ENCODE results near the gene KCNH4. TPM values are rescaled to one million over a fixed set of nuclear protein-coding genes. Genes with fewer than 3 reads are reported as not detected.
"Not testable (repeated sequence)": the region's sequence is repeated elsewhere in the genome, so short reads cannot be mapped to it uniquely, and the experiment has no call there.

KCNH4 gene
- polyA plus RNA-seq, 3 donors: 0.05 TPM; not detected in 2

DNA sequence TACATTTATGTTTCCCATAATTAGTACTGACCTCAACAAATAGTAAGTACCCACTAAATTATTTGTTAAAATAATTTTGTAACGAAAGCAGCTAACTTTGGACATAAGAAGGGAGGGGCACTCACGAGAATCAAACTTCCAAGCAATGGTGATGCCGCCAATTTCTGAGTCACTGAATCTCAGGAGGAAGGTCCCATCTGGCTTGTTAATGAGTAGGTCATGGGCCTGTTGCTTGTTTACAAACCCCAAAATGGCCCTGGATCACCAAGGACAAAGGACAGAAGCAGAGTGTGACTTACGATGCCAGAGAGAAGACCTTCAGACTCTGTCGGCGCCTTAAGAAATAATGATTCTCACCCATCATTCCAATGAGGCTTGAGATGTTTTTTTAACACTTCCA lies 29.1 kb upstream of the KCNH4 start:
- Histone ChIP-seq H3K27ac (ENCODE audit: low read depth in 1 of 2, low read length in 2 of 2) (no peak overlapping the region), H4K20me1 (ENCODE audit: insufficient read depth, low read length) (no peaks in the 10 kb centered on the region), H3K4me3 (replicated peaks in 1 of 3; ENCODE audit: low read depth in 2 of 3, low read length in 3 of 3) (no peak overlapping the region), H3K4me2 (replicated peaks; ENCODE audit: extremely low read depth, low read length, poor library complexity, severe bottlenecking) (no peak overlapping the region), H3K4me1 (ENCODE audit: control insufficient read depth in 1 of 2, insufficient read depth in 2 of 2, low read length in 2 of 2) (peaks cover 14 to 17% of the 10 kb centered on the region in 2 donors), H3K36me3 (replicated peaks in 1 of 2; ENCODE audit: control insufficient read depth in 1 of 2, insufficient read depth in 2 of 2, low read length in 2 of 2) (peaks cover 62 to 89% of the 10 kb centered on the region in 2 donors), H3K79me2 (ENCODE audit: insufficient read depth, low read length) (no peaks in the 10 kb centered on the region), H2AFZ (ENCODE audit: insufficient read depth, low read depth, low read length, poor library complexity, severe bottlenecking) (no peak overlapping the region), H3K9ac (ENCODE audit: insufficient read depth, low read length, poor library complexity, severe bottlenecking) (no peak overlapping the region), H3K27me3 (ENCODE audit: control insufficient read depth in 2 of 2, insufficient read depth in 2 of 2, low read length in 2 of 2) (no peaks in the 10 kb centered on the region), H3K9me3 (replicated peaks in 1 of 2; ENCODE audit: control insufficient read depth in 1 of 2, insufficient read depth in 1 of 2, low read length in 2 of 2) (no peaks in the 10 kb centered on the region)
- TF ChIP-seq, protein P1, sequence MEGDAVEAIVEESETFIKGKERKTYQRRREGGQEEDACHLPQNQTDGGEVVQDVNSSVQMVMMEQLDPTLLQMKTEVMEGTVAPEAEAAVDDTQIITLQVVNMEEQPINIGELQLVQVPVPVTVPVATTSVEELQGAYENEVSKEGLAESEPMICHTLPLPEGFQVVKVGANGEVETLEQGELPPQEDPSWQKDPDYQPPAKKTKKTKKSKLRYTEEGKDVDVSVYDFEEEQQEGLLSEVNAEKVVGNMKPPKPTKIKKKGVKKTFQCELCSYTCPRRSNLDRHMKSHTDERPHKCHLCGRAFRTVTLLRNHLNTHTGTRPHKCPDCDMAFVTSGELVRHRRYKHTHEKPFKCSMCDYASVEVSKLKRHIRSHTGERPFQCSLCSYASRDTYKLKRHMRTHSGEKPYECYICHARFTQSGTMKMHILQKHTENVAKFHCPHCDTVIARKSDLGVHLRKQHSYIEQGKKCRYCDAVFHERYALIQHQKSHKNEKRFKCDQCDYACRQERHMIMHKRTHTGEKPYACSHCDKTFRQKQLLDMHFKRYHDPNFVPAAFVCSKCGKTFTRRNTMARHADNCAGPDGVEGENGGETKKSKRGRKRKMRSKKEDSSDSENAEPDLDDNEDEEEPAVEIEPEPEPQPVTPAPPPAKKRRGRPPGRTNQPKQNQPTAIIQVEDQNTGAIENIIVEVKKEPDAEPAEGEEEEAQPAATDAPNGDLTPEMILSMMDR (IDR thresholded peaks at IDR 0.05): no peak
- Mint-ChIP-seq H3K4me1 (peaks cover 14% of the 10 kb centered on the region), H3K9me3 (no peaks in the 10 kb centered on the region), H3K27me3 (ENCODE audit: low read depth in 3 of 3) (peaks cover 0 to 1% (median 0%) of the 10 kb centered on the region in 3 donors), H3K27ac (no peak overlapping the region), H3K36me3 (peaks cover 59 to 85% of the 10 kb centered on the region in 2 donors), H3K4me3 (no peak overlapping the region)
- no peak for DNase-seq
- 100% methylated on average over 4 of the region's 6 CpGs for WGBS (ENCODE audit: insufficient coverage)
- intact Hi-C loops (cut with micrococcal nuclease): no loop called here

DNA sequence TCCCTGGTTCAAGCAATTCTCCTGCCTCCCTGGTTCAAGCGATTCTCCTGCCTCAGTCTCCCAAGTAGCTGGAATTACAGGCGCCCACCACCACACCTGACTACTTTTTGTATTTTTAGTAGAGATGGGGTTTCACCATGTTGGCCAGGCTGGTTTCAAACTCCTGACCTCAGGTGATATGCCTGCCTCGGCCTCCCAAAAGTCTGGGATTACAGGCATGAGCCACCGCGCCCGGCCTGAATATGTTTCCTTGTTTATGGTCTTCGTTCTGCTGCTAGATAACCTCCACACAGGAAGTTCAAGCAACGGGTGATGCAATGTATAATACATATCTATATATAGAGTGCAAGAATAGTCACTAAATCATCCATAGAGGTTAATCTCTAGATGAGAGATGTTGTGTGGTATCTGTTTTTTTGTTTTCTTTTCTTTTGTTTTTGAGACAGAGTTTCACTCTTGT lies 25.2 kb upstream of the KCNH4 start:
- 0% methylated on average over 1 of the region's 8 CpGs for WGBS (ENCODE audit: insufficient coverage)
- H3K27me3 ChIP-seq (ENCODE audit: control insufficient read depth in 2 of 2, insufficient read depth in 2 of 2, low read length in 2 of 2); H4K20me1 ChIP-seq (ENCODE audit: insufficient read depth, low read length); H3K9me3 ChIP-seq (replicated peaks in 1 of 2; ENCODE audit: control insufficient read depth in 1 of 2, insufficient read depth in 1 of 2, low read length in 2 of 2); H3K27me3 Mint-ChIP-seq (ENCODE audit: low read depth in 3 of 3); H2AFZ ChIP-seq (ENCODE audit: insufficient read depth, low read depth, low read length, poor library complexity, severe bottlenecking); H3K9me3 Mint-ChIP-seq; H3K9ac ChIP-seq (ENCODE audit: insufficient read depth, low read length, poor library complexity, severe bottlenecking); intact Hi-C loops (cut with micrococcal nuclease); H3K79me2 ChIP-seq (ENCODE audit: insufficient read depth, low read length): not testable (repeated sequence)
- Mint-ChIP-seq H3K27ac (peak overlapping the region; percentile 70 to 91 (median 84)), H3K36me3 (peaks cover 68 to 92% of the 10 kb centered on the region in 2 donors), H3K4me3 (peak overlapping the region; percentile 46 to 50), H3K4me1 (peaks cover 14% of the 10 kb centered on the region)
- Histone ChIP-seq H3K4me2 (replicated peaks; ENCODE audit: extremely low read depth, low read length, poor library complexity, severe bottlenecking) (peak overlapping the region; percentile 39), H3K36me3 (replicated peaks in 1 of 2; ENCODE audit: control insufficient read depth in 1 of 2, insufficient read depth in 2 of 2, low read length in 2 of 2) (peaks cover 63 to 89% of the 10 kb centered on the region in 2 donors), H3K4me3 (replicated peaks in 1 of 3; ENCODE audit: low read depth in 2 of 3, low read length in 3 of 3) (peak overlapping the region in 1 of 3 experiments; percentile 39), H3K27ac (ENCODE audit: low read depth in 1 of 2, low read length in 2 of 2) (peak overlapping the region; percentile 23 to 53), H3K4me1 (ENCODE audit: control insufficient read depth in 1 of 2, insufficient read depth in 2 of 2, low read length in 2 of 2) (peaks cover 14 to 17% of the 10 kb centered on the region in 2 donors)
- peak; percentile 35 to 59 (median 49) for DNase-seq

Data from CD14-positive monocyte (primary cell).